ENCODE results near the gene C13orf46. TPM values are rescaled to one million over a fixed set of nuclear protein-coding genes. Genes with fewer than 3 reads are reported as not detected.

The C13orf46 gene
- total RNA-seq, 1 experiment from 2014 or later, result 0.07 TPM

DNA sequence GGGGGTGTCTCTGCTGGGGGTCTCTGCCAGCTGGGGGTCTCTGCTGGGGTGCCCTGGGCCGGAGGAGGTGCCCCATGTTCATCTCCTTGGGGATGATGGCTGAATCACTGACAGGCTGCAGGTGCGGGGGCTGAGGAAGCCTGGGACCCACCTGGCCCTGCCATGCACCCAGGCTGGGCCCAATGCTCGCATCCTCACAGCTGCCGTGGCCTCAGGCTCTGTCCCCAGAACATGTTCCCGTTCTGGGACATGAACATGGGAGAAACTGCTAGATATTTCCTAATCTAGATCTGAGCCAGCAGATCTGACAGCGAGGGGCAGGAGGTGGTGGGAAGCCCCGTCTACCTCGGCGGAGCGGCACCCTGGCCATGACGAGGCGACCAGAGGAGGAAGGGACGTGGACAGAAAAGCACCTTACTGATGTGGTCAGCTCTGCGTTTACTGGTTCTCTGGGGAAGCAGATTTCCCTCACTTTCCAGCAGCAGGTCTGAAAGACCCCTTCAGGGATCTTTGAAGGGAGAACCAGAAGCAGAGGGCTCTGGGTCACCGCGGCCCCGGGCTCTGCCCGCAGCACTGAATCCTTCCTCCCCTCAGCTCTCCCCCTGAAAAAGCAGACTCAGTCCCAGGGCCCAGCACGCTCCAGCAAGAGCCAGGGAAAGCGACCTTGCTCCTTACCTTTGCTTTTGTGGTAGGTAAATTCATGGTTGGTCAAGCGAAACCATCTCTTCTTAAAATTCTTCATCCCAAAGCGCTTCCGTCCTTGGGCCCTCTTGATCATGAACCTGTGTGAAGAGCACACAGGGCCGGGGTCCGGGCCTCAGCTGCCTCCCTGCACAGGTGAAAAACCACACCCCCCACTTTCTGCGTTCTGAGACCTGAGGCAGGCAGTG, 26.5 kb upstream of the C13orf46 start:
- no peaks in the 10 kb centered on the region for H3K36me3 ChIP-seq (ENCODE audit: low read depth, low read length)
- H3K27me3 ChIP-seq (ENCODE audit: low read length), result no peaks in the 10 kb centered on the region
- no peaks in the 10 kb centered on the region for H4K20me1 ChIP-seq (ENCODE audit: low read length)
- H3K79me2 ChIP-seq (ENCODE audit: low read length), result no peaks in the 10 kb centered on the region
- intact Hi-C loops (cut with micrococcal nuclease), result no loop called here
- no peak overlapping the region for H3K4me3 ChIP-seq (ENCODE audit: low read length)
- H3K4me2 ChIP-seq (ENCODE audit: low read length), result no peak overlapping the region
- POLR2A ChIA-PET (ENCODE audit: unreplicated experiment), result no interaction called here
- H2AFZ ChIP-seq (ENCODE audit: low read length), result no peak overlapping the region
- no TSS peak for BruUV-seq (replicated peaks)
- ATAC-seq, result no peak
- no peak for DNase-seq
- no peaks in the 10 kb centered on the region for H3K9me2 ChIP-seq (replicated peaks; ENCODE audit: low read length)
- H3K27ac ChIP-seq (ENCODE audit: low read length), result no peak overlapping the region
- no peak for TF ChIP-seq EZH2phosphoT487 (IDR thresholded peaks at IDR 0.05; ENCODE audit: borderline replicate concordance, low read length)
- no peak for TF ChIP-seq CTCF (conservative IDR thresholded peaks at IDR 0.05; ENCODE audit: low read depth, low read length)
- no peak for TF ChIP-seq EZH2 (IDR thresholded peaks at IDR 0.05; ENCODE audit: low read length, unreplicated experiment)
- no peak overlapping the region for H3K9ac ChIP-seq (ENCODE audit: low read length)
- peaks cover 17% of the 10 kb centered on the region for H3K4me1 ChIP-seq (ENCODE audit: insufficient read depth, low read length)
- H3K9me3 ChIP-seq (ENCODE audit: low read length), result no peaks in the 10 kb centered on the region
- CTCF ChIA-PET, result no interaction called here
- H3F3A ChIP-seq (ENCODE audit: low read length, unreplicated experiment), result no peaks in the 10 kb centered on the region

GRCh38 chr13:113999618-113999910, 25.7 kb upstream of the C13orf46 start:
- Histone ChIP-seq H3K4me3 (ENCODE audit: low read length) (no peak overlapping the region), H3K27me3 (ENCODE audit: low read length) (no peaks in the 10 kb centered on the region), H3K27ac (ENCODE audit: low read length) (no peak overlapping the region), H3K9me2 (replicated peaks; ENCODE audit: low read length) (no peaks in the 10 kb centered on the region), H3F3A (ENCODE audit: low read length, unreplicated experiment) (no peaks in the 10 kb centered on the region), H3K9ac (ENCODE audit: low read length) (no peak overlapping the region), H3K36me3 (ENCODE audit: low read depth, low read length) (no peaks in the 10 kb centered on the region), H2AFZ (ENCODE audit: low read length) (no peak overlapping the region), H4K20me1 (ENCODE audit: low read length) (no peaks in the 10 kb centered on the region), H3K4me2 (ENCODE audit: low read length) (no peak overlapping the region), H3K4me1 (ENCODE audit: insufficient read depth, low read length) (peaks cover 17% of the 10 kb centered on the region), H3K79me2 (ENCODE audit: low read length) (no peaks in the 10 kb centered on the region), H3K9me3 (ENCODE audit: low read length) (no peaks in the 10 kb centered on the region)
- ChIA-PET POLR2A (ENCODE audit: unreplicated experiment) (no interaction called here), CTCF (interaction anchor here (0.6 kb wide), 1 partner anchor 147 kb away, joined by 3 read pairs; no protein-coding TSS in a partner anchor)
- no TSS peak for BruUV-seq (replicated peaks)
- DNase-seq, result no peak
- ATAC-seq, result no peak
- intact Hi-C loops (cut with micrococcal nuclease), result no loop called here
- TF ChIP-seq EZH2phosphoT487 (IDR thresholded peaks at IDR 0.05; ENCODE audit: borderline replicate concordance, low read length), result no peak
- TF ChIP-seq EZH2 (IDR thresholded peaks at IDR 0.05; ENCODE audit: low read length, unreplicated experiment), result no peak
- TF ChIP-seq CTCF (conservative IDR thresholded peaks at IDR 0.05; ENCODE audit: low read depth, low read length), result no peak
